A549 (cell line): Measurements from ENCODE around the gene SMIM38. TPM values are rescaled to one million over a fixed set of nuclear protein-coding genes. Genes with fewer than 3 reads are reported as not detected.
"Not testable (repeated sequence)": the region's sequence is repeated elsewhere in the genome, so short reads cannot be mapped to it uniquely, and the experiment has no call there.

Experiments
- ATAC-seq, 2 experiments: fragments of 200-7000 bp in 1 of 2; fragments of >200 bp in 1 of 2; cut with Nextera tagmentation in 1 of 2; cut with Tn5 transposase in 1 of 2; 3 replicates each; pipeline versions ENCODE4 v1.8.0 to v1.9.1; 2018 to 2020; ENCODE audit warnings: mild to moderate bottlenecking in 1 of 2, moderate library complexity in 1 of 2
- CTCF ChIA-PET: fragments of 300-600 bp; sonication (Branson Sonifier 250); formaldehyde crosslinking; extraction: SDS; loops from one replicate; lab custom pipeline; 2021; ENCODE audit warnings: antibody characterized with exemption, inconsistent platforms; lab: Yijun Ruan, JAX
- POLR2A ChIA-PET: fragments of 350-600 bp; formaldehyde crosslinking; extraction: SDS; loops from one replicate; lab custom pipeline; 2021; ENCODE audit warnings: antibody characterized with exemption, inconsistent platforms; lab: Yijun Ruan, JAX
- DNase-seq, 2 experiments: peaks; one replicate each; pipeline versions ENCODE4 v3.0.0 to v3.0.0-alpha.2; 2011 to 2016; ENCODE audit warnings: low read depth in 1 of 2, low spot score in 1 of 2
- FAIRE-seq: peaks from 2 replicates; lab custom pipeline; 2011; peaks lifted over from hg19 to GRCh38; lab: Jason Lieb, UNC
- H3K27ac ChIP-seq, 2 experiments: fragments of >200 bp; sonication (Bioruptor Twin); formaldehyde crosslinking; 3 replicates each; pipeline ENCODE4 v1.5.1; 2016 to 2017
- H3K4me1 ChIP-seq: fragments of >200 bp; sonication (Bioruptor Twin); formaldehyde crosslinking; 3 replicates; pipeline ENCODE4 v1.6.1; 2016
- H3K4me2 ChIP-seq: fragments of >200 bp; sonication (Bioruptor Twin); formaldehyde crosslinking; 3 replicates; pipeline ENCODE4 v1.6.1; 2016
- H3K4me3 ChIP-seq: fragments of >200 bp; sonication (Bioruptor Twin); formaldehyde crosslinking; 3 replicates; pipeline ENCODE4 v1.5.1; 2016
- H3K9me3 ChIP-seq: fragments of >200 bp; sonication (Bioruptor Twin); formaldehyde crosslinking; 3 replicates; pipeline ENCODE4 v1.6.1; 2016
- ATOH8 ChIP-seq: fragments of 250-450 bp; sonication (Bioruptor Pico); IDR thresholded peaks from 2 replicates; pipeline ENCODE4 v1.5.0; 2020; ENCODE audit warnings: low read depth, mild to moderate bottlenecking, moderate library complexity
- BCL3 ChIP-seq: fragments of >200 bp; sonication (Bioruptor Twin); formaldehyde crosslinking; IDR thresholded peaks from 3 replicates; pipeline ENCODE4 v1.6.1; 2016
- CBX2 ChIP-seq: fragments of 200-600 bp; sonication (generic); IDR thresholded peaks from 2 replicates; pipeline ENCODE4 v1.6.1; 2016; ENCODE audit warnings: low read depth, mild to moderate bottlenecking, borderline replicate concordance
- CBX8 ChIP-seq: fragments of 200-600 bp; sonication (generic); IDR thresholded peaks from 2 replicates; pipeline ENCODE4 v1.6.1; 2016
- CEBPB ChIP-seq, 2 experiments: fragments of >200 bp in 1 of 2; sonication (Bioruptor Twin) in 1 of 2; formaldehyde crosslinking in 1 of 2; IDR thresholded peaks; 2 replicates each; pipeline ENCODE4 v1.6.1; 2012 to 2016
- CHD2 ChIP-seq: fragments of 150-350 bp; IDR thresholded peaks from 2 replicates; pipeline ENCODE4 v1.6.1; 2014; ENCODE audit warnings: low read length; ENCODE audit not compliant: partially characterized antibody
- ELK1 ChIP-seq: fragments of 150-350 bp; IDR thresholded peaks from 2 replicates; pipeline ENCODE4 v1.6.1; 2014; ENCODE audit warnings: low read depth, mild to moderate bottlenecking, low read length
- ESRRA ChIP-seq: fragments of 150-350 bp; IDR thresholded peaks from 2 replicates; pipeline ENCODE4 v1.6.1; 2014; ENCODE audit warnings: mild to moderate bottlenecking, low read length, borderline replicate concordance
- FOSL2 ChIP-seq, 2 experiments: fragments of 450-650 bp in 1 of 2; fragments of >200 bp in 1 of 2; sonication (Bioruptor Twin) in 1 of 2; formaldehyde crosslinking; IDR thresholded peaks; 2 replicates each; pipeline versions ENCODE4 v1.5.0 to v1.6.1; 2016 to 2020; ENCODE audit warnings: mild to moderate bottlenecking in 1 of 2, moderate library complexity in 1 of 2
- HDAC2 ChIP-seq: fragments of 200-600 bp; sonication (generic); IDR thresholded peaks from 2 replicates; pipeline ENCODE4 v1.6.1; 2016
- HOXA7 ChIP-seq: fragments of 250-450 bp; sonication (Bioruptor Pico); IDR thresholded peaks from 2 replicates; pipeline ENCODE4 v1.5.0; 2020; ENCODE audit warnings: mild to moderate bottlenecking, moderate library complexity
- KDM1A ChIP-seq: fragments of 200-600 bp; sonication (generic); IDR thresholded peaks from 2 replicates; pipeline ENCODE4 v1.6.1; 2016; ENCODE audit warnings: low read depth, mild to moderate bottlenecking
- KDM5A ChIP-seq: fragments of 200-600 bp; sonication (generic); IDR thresholded peaks from 2 replicates; pipeline ENCODE4 v1.6.1; 2016; ENCODE audit warnings: antibody characterized with exemption, mild to moderate bottlenecking
- MAFK ChIP-seq: fragments of 450-650 bp; IDR thresholded peaks from 2 replicates; pipeline ENCODE4 v1.6.1; 2014; ENCODE audit not compliant: partially characterized antibody
- MAX ChIP-seq: IDR thresholded peaks from 2 replicates; pipeline ENCODE4 v1.6.1; 2012
- NR3C1 ChIP-seq: fragments of >200 bp; sonication (Bioruptor Twin); formaldehyde crosslinking; IDR thresholded peaks from 3 replicates; pipeline ENCODE4 v1.6.1; 2017
- PHF8 ChIP-seq: fragments of 200-600 bp; sonication (generic); IDR thresholded peaks from 2 replicates; pipeline ENCODE4 v1.6.1; 2016; ENCODE audit warnings: low read depth, mild to moderate bottlenecking, antibody characterized with exemption, moderate library complexity, borderline replicate concordance
- RARB ChIP-seq: fragments of 250-450 bp; sonication (Bioruptor Pico); IDR thresholded peaks from 2 replicates; pipeline ENCODE4 v1.8.0; 2021; ENCODE audit warnings: mild to moderate bottlenecking, moderate library complexity
- RCOR1 ChIP-seq: fragments of 150-350 bp; IDR thresholded peaks from 2 replicates; pipeline ENCODE4 v1.6.1; 2014; ENCODE audit warnings: antibody characterized with exemption, low read length, low read depth
- REST ChIP-seq: fragments of 200-600 bp; sonication (generic); IDR thresholded peaks from 2 replicates; pipeline ENCODE4 v1.6.1; 2016; ENCODE audit warnings: antibody characterized with exemption, mild to moderate bottlenecking, moderate library complexity
- RFX5 ChIP-seq: fragments of 450-650 bp; IDR thresholded peaks from 2 replicates; pipeline ENCODE4 v1.7.1; 2014; ENCODE audit warnings: antibody characterized with exemption, mild to moderate bottlenecking, moderate library complexity
- SMC3 ChIP-seq: fragments of >200 bp; sonication (Bioruptor Twin); formaldehyde crosslinking; IDR thresholded peaks from 3 replicates; pipeline ENCODE4 v1.6.1; 2018; ENCODE audit warnings: inconsistent platforms
- TFCP2L1 ChIP-seq: fragments of 250-450 bp; sonication (Bioruptor Pico); IDR thresholded peaks from 2 replicates; pipeline ENCODE4 v1.5.0; 2021; ENCODE audit warnings: mild to moderate bottlenecking
- ZNF302 ChIP-seq: fragments of 250-450 bp; sonication (Bioruptor Pico); IDR thresholded peaks from 2 replicates; pipeline ENCODE4 v1.9.0; 2021; ENCODE audit warnings: inconsistent platforms, mild to moderate bottlenecking, moderate library complexity
- ZSCAN20 ChIP-seq: fragments of 250-450 bp; sonication (Bioruptor Pico); IDR thresholded peaks from 2 replicates; pipeline ENCODE4 v1.8.0; 2022; ENCODE audit warnings: mild to moderate bottlenecking, moderate library complexity
- WGBS: methylation state at CpG from one replicate; pipeline ENCODE4 v1.1.6; 2017; ENCODE audit errors: missing lambda C conversion rate; 5-methylcytosine and 5-hydroxymethylcytosine counted together
- polyA plus RNA-seq, 4 experiments: library from polyadenylated mRNA; depleted of rRNA in 3 of 4; stranded (reverse); fragments of >200 nt; fragmentation: RNase III in 1 of 4; extraction: RNeasy Plus Mini Kit Qiagen cat#74134 plus additional on column Dnase treatment in 1 of 4; gene quantifications; 2 replicates in 3 of 4; 3 replicates in 1 of 4; pipeline ENCODE4 v1.2.3, GENCODE V29; 2011 to 2017

Gene SMIM38
- polyA plus RNA-seq, 2 of the 4 experiments (the other 2 are of a cell fraction): 0.05 to 0.08 TPM

- CTCF ChIA-PET: interaction anchor here (1.0 to 2.0 kb wide), 3 partner anchors 18 to 60 kb away, joined by 3 to 5 read pairs (median 3); no protein-coding TSS in a partner anchor
- FAIRE-seq, H3K4me2 ChIP-seq, H3K4me3 ChIP-seq, ATAC-seq, H3K27ac ChIP-seq, POLR2A ChIA-PET, H3K4me1 ChIP-seq, DNase-seq: not testable (repeated sequence)
- 58% methylated on average over 11 of the region's 11 CpGs for WGBS
- TF ChIP-seq MAFK: peak; percentile 43
- H3K9me3 ChIP-seq: peaks cover 38% of the 10 kb centered on the region
These were observed 6.2 kb upstream of the SMIM38 start for GRCh38 chr11:69149338-69150045.

- 32% methylated on average over 3 of the region's 3 CpGs for WGBS
- ChIA-PET CTCF (interaction anchor here (0.6 to 2.0 kb wide), 2 partner anchors 19 to 230 kb away, joined by 5 read pairs; no protein-coding TSS in a partner anchor), POLR2A (no interaction called here)
- Histone ChIP-seq H3K9me3 (peaks cover 38% of the 10 kb centered on the region), H3K4me3 (no peak overlapping the region), H3K27ac (no peak overlapping the region), H3K4me2 (no peak overlapping the region), H3K4me1 (no peaks in the 10 kb centered on the region)
- ATAC-seq (no peak), FAIRE-seq (no peak), DNase-seq (no peak)
- TF ChIP-seq ATOH8 (CRISPR knock-in tag) (no peak), RCOR1 (no peak), CHD2 (no peak), CEBPB (IDR thresholded peaks at IDR 0.05) (no peak), HOXA7 (CRISPR knock-in tag) (no peak), ESRRA (no peak), FOSL2 (IDR thresholded peaks at IDR 0.05) (no peak), FOSL2 (CRISPR knock-in tag; IDR thresholded peaks at IDR 0.05) (no peak), KDM5A (no peak), CBX2 (no peak), CBX8 (no peak), BCL3 (no peak), RARB (CRISPR knock-in tag) (no peak), ELK1 (no peak), ZNF302 (CRISPR knock-in tag) (no peak), MAX (no peak), KDM1A (no peak), PHF8 (no peak), NR3C1 (no peak), HDAC2 (no peak)
These were observed 5.6 kb upstream of the SMIM38 start for GRCh38 chr11:69150175-69150574.

- 81% methylated on average over 10 of the region's 10 CpGs for WGBS
- Histone ChIP-seq H3K27ac (no peak overlapping the region), H3K9me3 (peaks cover 23% of the 10 kb centered on the region), H3K4me2 (no peak overlapping the region), H3K4me1 (peaks cover 8% of the 10 kb centered on the region; the same call in 2 of the 3 replicates), H3K4me3 (no peak overlapping the region)
- ChIA-PET CTCF (interaction anchor here (0.6 kb wide), 2 partner anchors 39 to 408 kb away, joined by 3 to 4 read pairs; no protein-coding TSS in a partner anchor), POLR2A (no interaction called here)
- TF ChIP-seq RFX5 (no peak), CHD2 (no peak), TFCP2L1 (CRISPR knock-in tag) (no peak), CEBPB (IDR thresholded peaks at IDR 0.05) (no peak), ZSCAN20 (no peak), ELK1 (no peak), SMC3 (no peak), KDM1A (no peak), REST (no peak)
- ATAC-seq (no peak), FAIRE-seq (no peak), DNase-seq (no peak)
These were observed 3.9 kb upstream of the SMIM38 start for GRCh38 chr11:69151836-69152235.
